AG08396 (cell line): ENCODE data around the gene KCNQ1.

Experiments used
- DNase-seq: peaks from one replicate; pipeline ENCODE4 v3.0.0; 2012; ENCODE audit warnings: low spot score, mixed read lengths

Gene KCNQ1

DNA sequence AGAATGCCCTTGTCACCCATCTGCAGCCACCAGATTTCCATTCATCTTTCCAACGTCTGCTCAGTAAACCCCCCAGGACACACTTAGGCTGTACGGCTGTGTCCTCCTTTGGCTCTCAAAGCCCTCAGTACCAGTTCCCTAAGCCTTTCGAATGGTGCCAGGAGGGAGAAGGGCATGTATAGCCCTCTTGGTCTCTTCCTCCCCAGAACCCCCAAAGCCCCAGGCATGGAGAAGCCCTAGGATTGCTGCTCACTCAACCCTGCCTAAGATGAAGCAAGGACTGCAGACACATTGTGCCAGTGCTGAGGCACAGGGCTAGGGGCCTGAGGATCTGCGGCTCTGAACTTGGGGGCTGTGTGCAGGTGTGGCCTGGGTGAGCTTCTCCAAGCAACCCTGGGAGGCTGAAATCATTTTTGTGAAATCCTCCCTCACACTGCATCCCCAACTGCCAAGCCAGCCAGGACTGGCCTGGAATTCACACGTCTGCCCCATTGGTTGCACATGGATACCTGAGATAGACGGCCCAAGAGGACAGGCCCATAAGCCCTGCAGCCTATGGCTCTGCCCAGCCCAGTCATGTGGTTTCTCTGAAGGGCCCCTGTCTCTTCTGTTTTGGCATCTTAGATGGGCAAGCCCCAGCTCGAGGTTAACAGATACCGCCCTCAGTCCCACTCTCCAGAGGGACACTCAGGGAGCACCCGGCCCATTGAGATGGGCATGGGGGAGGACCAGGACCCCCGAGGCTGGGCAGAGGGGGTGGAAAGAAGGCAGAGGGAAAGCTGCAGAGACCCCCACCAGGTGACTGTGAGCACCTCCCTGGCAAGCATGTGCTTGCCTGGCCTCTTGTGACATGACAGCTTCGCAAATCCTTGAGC, 221.0 kb downstream of the KCNQ1 start:
- no peak for DNase-seq

GRCh38 chr11:2666401-2666741, 221.6 kb downstream of the KCNQ1 start:
- no peak for DNase-seq

DNA sequence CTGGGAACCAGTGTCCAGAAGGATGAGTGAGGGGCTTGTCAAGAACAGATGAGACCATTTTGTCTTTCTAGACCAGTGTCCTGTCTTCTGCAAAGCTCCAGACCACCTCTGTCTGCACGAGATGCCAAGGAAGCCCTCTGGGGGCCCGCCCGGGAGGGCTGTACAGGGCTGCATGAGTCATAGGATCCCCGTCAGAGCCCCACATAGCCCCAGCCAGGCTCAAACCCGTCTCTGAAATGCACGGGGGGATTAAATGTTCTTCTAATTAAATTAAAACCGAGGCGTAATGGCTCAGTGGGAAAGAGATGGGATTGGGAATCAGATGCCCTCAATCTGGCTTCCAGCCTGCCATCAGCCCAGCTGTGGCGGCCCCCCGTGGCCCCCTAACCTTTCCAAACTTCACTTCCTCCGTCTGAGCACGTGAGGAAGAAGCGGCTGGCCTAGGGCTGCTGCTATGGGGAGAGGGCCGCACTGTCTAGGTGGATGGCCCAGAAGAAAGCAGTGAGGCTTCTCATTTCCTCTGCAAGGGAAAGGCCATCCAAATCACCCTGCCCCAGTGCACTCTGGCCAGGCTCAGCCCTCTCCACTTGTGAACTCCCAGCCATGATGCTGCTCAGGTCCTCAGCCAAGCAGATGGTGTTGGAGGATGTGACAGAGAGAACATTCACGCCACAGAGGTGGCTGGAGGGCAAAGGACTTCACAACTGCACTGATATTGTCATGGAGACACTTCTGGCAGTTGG, 222.2 kb downstream of the KCNQ1 start:
- no peak for DNase-seq

GRCh38 chr11:2667940-2668339, 223.1 kb downstream of the KCNQ1 start:
- no peak for DNase-seq

DNA sequence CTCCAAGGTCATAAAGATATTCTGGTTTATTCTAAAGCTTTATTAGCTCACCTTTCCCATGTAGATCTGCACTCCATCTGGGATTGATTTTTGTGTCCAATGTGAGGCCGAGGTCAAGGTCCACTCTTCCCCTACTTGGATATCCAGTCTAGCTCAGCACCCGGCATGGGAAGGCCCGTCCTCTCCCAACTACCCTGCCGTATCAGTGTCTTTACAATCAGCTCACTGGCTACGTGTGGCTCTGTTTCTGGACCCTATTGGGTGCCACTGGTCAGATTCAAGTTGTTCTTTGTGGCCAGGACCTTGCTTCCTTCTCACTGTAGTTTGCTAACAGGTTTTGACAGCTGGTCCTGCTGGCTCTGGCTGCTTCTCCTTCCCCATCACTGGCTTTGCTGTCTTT, 224.1 kb downstream of the KCNQ1 start:
- DNase-seq = no peak

DNA sequence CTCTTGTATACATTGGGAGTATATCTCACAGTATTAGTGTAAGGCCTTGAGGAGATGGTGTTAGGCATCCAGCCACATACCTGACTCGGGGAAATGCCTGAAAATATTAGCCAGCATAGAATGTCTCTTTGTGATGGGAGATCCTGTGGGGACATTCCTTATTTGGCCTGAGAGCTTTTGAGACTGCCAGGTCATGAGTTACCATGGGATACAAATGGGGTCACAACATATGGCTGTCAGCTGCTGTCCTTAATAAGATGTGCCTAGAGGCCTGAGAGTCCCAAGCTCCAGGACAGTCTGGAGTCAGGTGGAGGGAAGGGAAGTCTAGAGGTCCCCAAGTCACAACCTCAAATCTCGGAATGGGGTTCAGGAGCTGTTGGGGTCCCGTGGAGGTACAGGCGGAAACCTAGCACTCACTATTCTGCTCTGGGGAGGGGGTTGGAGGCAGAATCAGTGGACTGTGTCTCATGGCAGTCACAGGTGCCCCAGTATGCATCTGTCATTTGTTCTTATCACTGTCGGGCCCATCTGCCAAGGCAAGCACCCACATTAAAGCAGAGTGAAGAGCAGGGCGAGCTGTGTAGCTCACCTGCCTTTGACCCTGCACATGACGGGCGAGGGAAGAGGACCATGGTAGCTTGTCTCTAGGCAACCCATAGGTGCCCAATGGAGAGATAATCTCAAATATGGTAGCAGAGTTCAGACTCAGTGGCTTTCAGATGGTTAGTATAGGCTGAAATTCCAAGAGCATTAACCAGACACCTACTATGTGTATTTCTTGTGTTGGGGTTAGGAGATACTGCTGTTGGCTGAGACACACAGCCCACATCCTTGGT, 225.0 kb downstream of the KCNQ1 start:
- no peak for DNase-seq

GRCh38 chr11:2670541-2671100, 225.8 kb downstream of the KCNQ1 start:
- DNase-seq = no peak

- DNase-seq = no peak
Measured at GRCh38 chr11:2671748-2672147, 226.9 kb downstream of the KCNQ1 start.

- DNase-seq = no peak
Measured at GRCh38 chr11:2672553-2673249, 227.9 kb downstream of the KCNQ1 start.

DNA sequence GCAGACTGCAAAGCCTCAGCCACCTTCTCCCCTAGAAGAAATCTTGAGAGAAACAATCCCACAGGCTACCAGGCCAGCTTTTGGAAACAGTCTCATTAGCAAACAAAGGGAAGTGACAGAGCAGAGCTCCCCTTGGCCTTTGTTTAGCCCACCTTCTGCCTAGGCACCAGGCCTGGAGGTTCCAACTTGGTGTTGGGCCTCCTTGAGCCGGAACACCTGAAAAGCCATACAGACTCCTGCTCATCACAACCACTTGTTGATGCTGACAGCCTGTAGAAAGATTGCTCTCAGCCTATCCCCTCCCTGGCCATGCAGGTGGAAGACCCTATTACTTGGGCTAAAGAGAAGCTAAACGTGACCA, 228.4 kb downstream of the KCNQ1 start:
- DNase-seq = no peak

- no peak for DNase-seq
Measured at GRCh38 chr11:2673871-2674471, 229.2 kb downstream of the KCNQ1 start.

- no peak for DNase-seq
Measured at GRCh38 chr11:2674658-2675131, 229.9 kb downstream of the KCNQ1 start.

DNA sequence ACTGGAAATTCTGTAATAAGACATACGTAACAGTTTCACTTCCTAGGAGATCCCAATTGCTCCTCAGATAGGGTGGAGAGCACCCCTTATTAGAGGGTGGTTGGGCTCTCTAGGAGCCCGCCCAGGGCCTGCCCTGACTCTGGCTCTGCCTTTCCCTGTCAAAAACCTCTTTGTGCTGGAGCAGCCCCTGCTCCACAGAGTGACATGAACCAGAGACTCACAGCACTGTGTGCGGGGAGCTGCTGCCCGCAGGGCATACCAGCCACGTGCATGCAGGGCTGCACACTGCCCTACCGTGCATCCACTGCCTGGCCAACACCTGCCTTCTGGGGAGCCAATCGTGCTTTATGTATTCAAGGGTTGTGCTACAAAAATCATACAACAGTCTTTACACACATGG, 230.7 kb downstream of the KCNQ1 start:
- DNase-seq = no peak

DNA sequence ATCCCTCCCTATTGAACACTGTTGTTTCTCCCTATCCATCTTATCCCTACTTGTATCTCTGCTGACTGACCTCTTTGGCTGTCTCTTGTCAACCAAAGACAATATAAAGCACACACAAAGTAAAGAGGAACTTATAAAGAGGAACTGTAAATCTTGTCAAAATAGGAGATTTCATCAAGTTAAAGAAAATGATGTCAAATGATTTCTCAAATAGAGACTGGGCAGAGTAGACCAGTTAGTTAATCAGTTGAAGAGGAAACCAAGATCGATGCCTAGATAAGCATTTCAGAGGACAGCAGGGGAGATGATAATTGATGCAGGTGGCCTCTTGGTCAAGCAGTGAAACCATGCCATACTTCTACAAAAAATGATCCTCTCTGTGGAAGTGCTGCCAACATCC, 232.3 kb downstream of the KCNQ1 start:
- DNase-seq = no peak

- no peak for DNase-seq
Measured at GRCh38 chr11:2678396-2678795, 233.6 kb downstream of the KCNQ1 start.

- DNase-seq = no peak
Measured at GRCh38 chr11:2679011-2679676, 234.3 kb downstream of the KCNQ1 start.

DNA sequence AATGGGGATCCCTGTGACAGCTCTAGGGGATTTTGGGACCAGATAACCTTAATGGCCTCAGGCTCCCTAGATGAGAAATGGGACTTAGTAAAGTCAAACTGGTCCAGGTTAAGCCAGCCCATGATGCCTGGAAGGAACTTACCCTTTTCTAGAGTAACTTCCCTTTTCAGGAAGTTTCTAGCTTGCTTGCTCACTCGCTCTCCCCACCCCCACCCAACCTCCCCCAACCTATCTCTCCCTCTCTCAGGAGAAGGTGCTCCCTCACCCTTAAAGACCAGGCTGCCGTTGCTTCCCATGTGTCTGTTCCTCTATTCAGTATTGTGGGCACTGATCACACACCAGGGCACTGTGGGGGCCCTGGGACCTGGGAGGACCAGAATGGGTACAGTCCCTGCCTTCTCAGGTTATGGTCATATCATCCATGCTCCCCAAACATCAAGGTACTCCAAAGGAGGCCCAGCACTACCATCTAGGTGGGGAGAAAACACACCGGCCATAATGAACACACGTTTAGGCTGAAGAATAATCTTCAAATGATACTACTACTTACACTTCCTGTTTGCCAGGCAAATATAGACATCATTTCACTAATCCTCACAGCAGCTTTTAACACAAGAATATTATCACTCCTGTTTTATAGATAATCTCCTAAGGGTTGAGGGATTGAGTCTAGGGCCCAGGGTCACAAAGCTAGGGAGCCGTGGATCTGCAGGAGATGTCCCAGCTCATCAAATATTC, 236.8 kb downstream of the KCNQ1 start:
- DNase-seq = no peak

- no peak for DNase-seq
Measured at GRCh38 chr11:2683806-2684205, 239.0 kb downstream of the KCNQ1 start.

GRCh38 chr11:2684581-2684980, 239.8 kb downstream of the KCNQ1 start:
- no peak for DNase-seq

GRCh38 chr11:2685051-2685450, 240.2 kb downstream of the KCNQ1 start:
- no peak for DNase-seq
